ENCODE data around the gene MPPED2.

Gene MPPED2

DNA sequence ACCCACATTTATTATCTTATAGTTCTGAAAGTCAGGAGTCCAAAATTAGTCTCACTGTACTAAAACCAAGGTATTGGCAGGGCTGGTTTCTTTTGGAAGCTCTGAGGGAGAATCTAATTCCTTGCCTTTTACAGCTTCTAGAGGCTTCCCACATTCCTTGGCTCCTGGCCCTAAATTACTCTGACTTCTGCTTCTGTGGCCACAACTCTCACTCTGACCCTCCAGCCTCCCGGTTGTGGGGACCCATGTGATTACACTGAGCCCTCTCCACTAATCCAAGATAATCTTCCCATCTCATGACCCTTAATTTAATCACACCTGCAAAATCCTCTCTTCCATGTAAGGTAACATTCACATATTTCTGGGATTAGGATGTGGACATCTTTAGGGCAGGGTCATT is 152.3 kb downstream of the MPPED2 start:
- TF ChIP-seq, protein P1, sequence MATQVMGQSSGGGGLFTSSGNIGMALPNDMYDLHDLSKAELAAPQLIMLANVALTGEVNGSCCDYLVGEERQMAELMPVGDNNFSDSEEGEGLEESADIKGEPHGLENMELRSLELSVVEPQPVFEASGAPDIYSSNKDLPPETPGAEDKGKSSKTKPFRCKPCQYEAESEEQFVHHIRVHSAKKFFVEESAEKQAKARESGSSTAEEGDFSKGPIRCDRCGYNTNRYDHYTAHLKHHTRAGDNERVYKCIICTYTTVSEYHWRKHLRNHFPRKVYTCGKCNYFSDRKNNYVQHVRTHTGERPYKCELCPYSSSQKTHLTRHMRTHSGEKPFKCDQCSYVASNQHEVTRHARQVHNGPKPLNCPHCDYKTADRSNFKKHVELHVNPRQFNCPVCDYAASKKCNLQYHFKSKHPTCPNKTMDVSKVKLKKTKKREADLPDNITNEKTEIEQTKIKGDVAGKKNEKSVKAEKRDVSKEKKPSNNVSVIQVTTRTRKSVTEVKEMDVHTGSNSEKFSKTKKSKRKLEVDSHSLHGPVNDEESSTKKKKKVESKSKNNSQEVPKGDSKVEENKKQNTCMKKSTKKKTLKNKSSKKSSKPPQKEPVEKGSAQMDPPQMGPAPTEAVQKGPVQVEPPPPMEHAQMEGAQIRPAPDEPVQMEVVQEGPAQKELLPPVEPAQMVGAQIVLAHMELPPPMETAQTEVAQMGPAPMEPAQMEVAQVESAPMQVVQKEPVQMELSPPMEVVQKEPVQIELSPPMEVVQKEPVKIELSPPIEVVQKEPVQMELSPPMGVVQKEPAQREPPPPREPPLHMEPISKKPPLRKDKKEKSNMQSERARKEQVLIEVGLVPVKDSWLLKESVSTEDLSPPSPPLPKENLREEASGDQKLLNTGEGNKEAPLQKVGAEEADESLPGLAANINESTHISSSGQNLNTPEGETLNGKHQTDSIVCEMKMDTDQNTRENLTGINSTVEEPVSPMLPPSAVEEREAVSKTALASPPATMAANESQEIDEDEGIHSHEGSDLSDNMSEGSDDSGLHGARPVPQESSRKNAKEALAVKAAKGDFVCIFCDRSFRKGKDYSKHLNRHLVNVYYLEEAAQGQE (IDR thresholded peaks at IDR 0.05; ENCODE audit: insufficient read depth in 1 of 2, low read depth in 2 of 2, low read length in 2 of 2), result no peak
- TF ChIP-seq TAF1 (IDR thresholded peaks at IDR 0.05; ENCODE audit: borderline replicate concordance, insufficient read depth, low read length) (no peak), POLR2AphosphoS5 (IDR thresholded peaks at IDR 0.05; ENCODE audit: low read depth, low read length) (no peak), FOXP2 (optimal IDR thresholded peaks at IDR 0.05; ENCODE audit: borderline replicate concordance, extremely low read depth, extremely low read length, insufficient read depth) (no peak), SIN3A (IDR thresholded peaks at IDR 0.05; ENCODE audit: borderline replicate concordance, insufficient read depth, low read length) (no peak)

DNA sequence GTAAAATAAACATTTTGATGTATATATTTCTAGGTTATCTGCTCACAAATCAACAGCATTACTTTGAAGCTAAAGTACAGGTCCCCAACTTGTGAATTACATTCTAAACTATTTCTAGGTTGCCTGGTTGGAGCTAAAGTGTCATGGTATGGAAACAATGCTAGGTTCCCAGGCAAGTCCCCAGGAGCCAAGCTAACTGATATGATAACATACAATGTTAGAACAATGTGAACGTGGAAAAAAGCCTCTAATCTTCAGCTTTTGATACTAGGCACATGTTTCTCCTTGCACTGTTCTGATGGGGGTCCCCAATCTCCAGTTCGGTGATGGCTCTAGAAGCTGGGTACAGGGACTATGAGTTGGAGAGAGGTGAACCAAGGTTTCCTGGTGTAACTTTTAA is 153.4 kb downstream of the MPPED2 start:
- no peak for TF ChIP-seq POLR2AphosphoS5 (IDR thresholded peaks at IDR 0.05; ENCODE audit: low read depth, low read length)
- TF ChIP-seq TAF1 (IDR thresholded peaks at IDR 0.05; ENCODE audit: borderline replicate concordance, insufficient read depth, low read length), result no peak
- TF ChIP-seq SIN3A (IDR thresholded peaks at IDR 0.05; ENCODE audit: borderline replicate concordance, insufficient read depth, low read length), result no peak
- TF ChIP-seq FOXP2 (optimal IDR thresholded peaks at IDR 0.05; ENCODE audit: borderline replicate concordance, extremely low read depth, extremely low read length, insufficient read depth), result no peak
- TF ChIP-seq, protein P1 (IDR thresholded peaks at IDR 0.05; ENCODE audit: insufficient read depth in 1 of 2, low read depth in 2 of 2, low read length in 2 of 2), result no peak

DNA sequence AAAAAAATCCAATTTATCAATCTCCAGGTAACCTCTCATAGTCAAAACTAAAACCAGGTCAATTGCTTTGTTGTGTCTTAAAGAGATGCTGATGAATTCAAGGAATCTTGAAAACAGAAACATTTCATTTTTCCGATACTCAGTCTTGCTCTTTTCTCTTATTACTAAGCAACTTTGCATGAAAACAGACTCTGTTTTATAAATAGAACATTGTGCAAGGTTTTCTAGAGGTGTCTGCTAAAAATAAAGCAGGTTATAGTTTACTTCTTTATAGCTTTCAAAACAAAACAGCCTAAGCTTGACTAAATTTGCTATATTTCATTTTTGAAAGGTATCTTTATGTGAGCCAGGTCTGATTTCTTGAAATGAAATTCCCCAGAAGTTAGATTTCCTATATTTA is 154.0 kb downstream of the MPPED2 start:
- TF ChIP-seq, protein P1 (IDR thresholded peaks at IDR 0.05; ENCODE audit: insufficient read depth in 1 of 2, low read depth in 2 of 2, low read length in 2 of 2), result no peak
- TF ChIP-seq POLR2AphosphoS5 (IDR thresholded peaks at IDR 0.05; ENCODE audit: low read depth, low read length), result no peak
- TF ChIP-seq TAF1 (IDR thresholded peaks at IDR 0.05; ENCODE audit: borderline replicate concordance, insufficient read depth, low read length), result no peak
- no peak for TF ChIP-seq FOXP2 (optimal IDR thresholded peaks at IDR 0.05; ENCODE audit: borderline replicate concordance, extremely low read depth, extremely low read length, insufficient read depth)

DNA sequence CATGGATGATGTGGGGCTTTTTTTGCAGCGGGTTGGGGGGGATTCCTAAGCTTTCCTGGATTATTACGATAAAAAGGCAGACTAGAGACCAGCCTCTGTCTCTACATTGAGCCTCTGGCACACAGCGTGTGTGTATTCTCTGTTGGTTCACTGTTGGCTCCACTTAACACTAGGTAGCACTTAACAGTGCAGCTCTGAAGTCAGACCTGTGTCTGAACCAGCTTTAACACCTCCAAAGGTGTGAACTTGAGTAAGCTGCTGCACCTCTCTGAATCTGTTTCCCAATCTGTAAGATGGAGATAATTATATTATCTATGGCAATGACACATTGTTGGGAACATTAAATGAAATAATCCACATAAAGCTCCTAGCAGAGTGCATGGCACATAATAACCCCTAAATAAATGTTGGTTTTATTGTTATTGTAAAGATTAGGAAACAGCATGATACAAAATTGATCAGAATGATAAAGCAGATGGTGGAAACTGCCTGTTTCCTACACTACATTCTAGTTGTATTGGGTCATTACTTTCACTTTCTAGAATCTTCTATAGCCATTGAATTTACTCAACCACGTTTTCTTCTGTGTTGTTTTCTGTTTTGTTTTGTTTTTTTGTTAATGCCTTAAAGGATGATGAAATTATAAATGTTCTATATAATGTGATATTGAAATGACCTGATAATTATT is 154.9 kb downstream of the MPPED2 start:
- TF ChIP-seq TAF1 (IDR thresholded peaks at IDR 0.05; ENCODE audit: borderline replicate concordance, insufficient read depth, low read length), result no peak
- TF ChIP-seq, protein P1 (IDR thresholded peaks at IDR 0.05; ENCODE audit: insufficient read depth in 1 of 2, low read depth in 2 of 2, low read length in 2 of 2), result no peak
- no peak for TF ChIP-seq SIN3A (IDR thresholded peaks at IDR 0.05; ENCODE audit: borderline replicate concordance, insufficient read depth, low read length)
- TF ChIP-seq POLR2AphosphoS5 (IDR thresholded peaks at IDR 0.05; ENCODE audit: low read depth, low read length), result no peak
- TF ChIP-seq FOXP2 (optimal IDR thresholded peaks at IDR 0.05; ENCODE audit: borderline replicate concordance, extremely low read depth, extremely low read length, insufficient read depth), result no peak

Measured in PFSK-1 (cell line).